ENCODE data around the gene RER1.

The RER1 gene

GRCh38 chr1:2416403-2416802 lies 24.8 kb downstream of the RER1 start:
- Histone ChIP-seq H3K4me3 (peak overlapping the region; percentile 20 to 36 (median 29)), H3K27ac (peak overlapping the region in 20 of 21 experiments; percentile 1 to 89 (median 72))

- H3K27ac ChIP-seq, result peak overlapping the region in 16 of 21 experiments; percentile 44 to 89 (median 80)
- H3K4me3 ChIP-seq, result peak overlapping the region in 3 of 7 experiments; percentile 20 to 36 (median 36)
Measured at GRCh38 chr1:2417083-2417832, 25.6 kb downstream of the RER1 start.

- no peak overlapping the region for H3K4me3 ChIP-seq
Measured at GRCh38 chr1:2417833-2418225, 26.2 kb downstream of the RER1 start.

GRCh38 chr1:2418791-2419320 lies 27.2 kb downstream of the RER1 start:
- Histone ChIP-seq H3K4me3 (no peak overlapping the region), H3K27ac (no peak overlapping the region)

More at GRCh38 chr1:2417833-2418225, 26.2 kb downstream of the RER1 start:
- peak overlapping the region in 1 of 21 experiments; percentile 44 for H3K27ac ChIP-seq

- H3K4me3 ChIP-seq, result no peak overlapping the region
- H3K27ac ChIP-seq, result no peak overlapping the region
Measured at GRCh38 chr1:2419416-2419815, 27.8 kb downstream of the RER1 start.

- H3K27ac ChIP-seq, result no peak overlapping the region
- H3K4me3 ChIP-seq, result no peak overlapping the region
Measured at GRCh38 chr1:2422523-2422922, 30.9 kb downstream of the RER1 start.

GRCh38 chr1:2425892-2426291 lies 34.3 kb downstream of the RER1 start:
- no peak overlapping the region for H3K27ac ChIP-seq

GRCh38 chr1:2426540-2426939 lies 34.9 kb downstream of the RER1 start:
- Histone ChIP-seq H3K4me3 (no peak overlapping the region), H3K27ac (peak overlapping the region in 1 of 21 experiments; percentile 33)

More at GRCh38 chr1:2425892-2426291, 34.3 kb downstream of the RER1 start:
- H3K4me3 ChIP-seq, result no peak overlapping the region

GRCh38 chr1:2427051-2427450 lies 35.4 kb downstream of the RER1 start:
- Histone ChIP-seq H3K27ac (peak overlapping the region in 2 of 21 experiments; percentile 33 to 91), H3K4me3 (no peak overlapping the region)

- peak overlapping the region in 2 of 7 experiments; percentile 13 to 43 for H3K4me3 ChIP-seq
- peak overlapping the region in 20 of 21 experiments; percentile 23 to 92 (median 76) for H3K27ac ChIP-seq
Measured at GRCh38 chr1:2427976-2428375, 36.3 kb downstream of the RER1 start.

- H3K4me3 ChIP-seq, result peak overlapping the region in 6 of 7 experiments; percentile 3 to 43 (median 24)
Measured at GRCh38 chr1:2428490-2428889, 36.8 kb downstream of the RER1 start.

GRCh38 chr1:2429780-2430591 lies 38.3 kb downstream of the RER1 start:
- H3K27ac ChIP-seq, result peak overlapping the region in 8 of 21 experiments; percentile 68 to 92 (median 84)
- H3K4me3 ChIP-seq, result peak overlapping the region in 1 of 7 experiments; percentile 43

More at GRCh38 chr1:2428490-2428889, 36.8 kb downstream of the RER1 start:
- H3K27ac ChIP-seq, result peak overlapping the region in 20 of 21 experiments; percentile 39 to 92 (median 79)

GRCh38 chr1:2430592-2430973 lies 38.9 kb downstream of the RER1 start:
- H3K27ac ChIP-seq, result peak overlapping the region in 2 of 21 experiments; percentile 6 to 19

GRCh38 chr1:2431103-2431502 lies 39.5 kb downstream of the RER1 start:
- Histone ChIP-seq H3K4me3 (peak overlapping the region in 1 of 7 experiments; percentile 31), H3K27ac (peak overlapping the region in 2 of 21 experiments; percentile 6 to 19)

More at GRCh38 chr1:2430592-2430973, 38.9 kb downstream of the RER1 start:
- no peak overlapping the region for H3K4me3 ChIP-seq

GRCh38 chr1:2431518-2431917 lies 39.9 kb downstream of the RER1 start:
- Histone ChIP-seq H3K4me3 (peak overlapping the region in 1 of 7 experiments; percentile 31), H3K27ac (peak overlapping the region in 3 of 21 experiments; percentile 6 to 47 (median 19))

GRCh38 chr1:2432441-2432844 lies 40.8 kb downstream of the RER1 start:
- H3K27ac ChIP-seq, result no peak overlapping the region

GRCh38 chr1:2433196-2433595 lies 41.6 kb downstream of the RER1 start:
- Histone ChIP-seq H3K4me3 (no peak overlapping the region), H3K27ac (no peak overlapping the region)

More at GRCh38 chr1:2432441-2432844, 40.8 kb downstream of the RER1 start:
- H3K4me3 ChIP-seq, result no peak overlapping the region

- Histone ChIP-seq H3K27ac (no peak overlapping the region), H3K4me3 (no peak overlapping the region)
Measured at GRCh38 chr1:2433936-2434655, 42.5 kb downstream of the RER1 start.

GRCh38 chr1:2435091-2435490 lies 43.5 kb downstream of the RER1 start:
- Histone ChIP-seq H3K4me3 (no peak overlapping the region), H3K27ac (no peak overlapping the region)

Data from skin epidermis (tissue), 12 donors.